ENCODE data around the gene TMPRSS11A. TPM values are rescaled to one million over a fixed set of nuclear protein-coding genes. Genes with fewer than 3 reads are reported as not detected.

The TMPRSS11A gene
- total RNA-seq, 1 donor from 2014 or later = not detected

DNA sequence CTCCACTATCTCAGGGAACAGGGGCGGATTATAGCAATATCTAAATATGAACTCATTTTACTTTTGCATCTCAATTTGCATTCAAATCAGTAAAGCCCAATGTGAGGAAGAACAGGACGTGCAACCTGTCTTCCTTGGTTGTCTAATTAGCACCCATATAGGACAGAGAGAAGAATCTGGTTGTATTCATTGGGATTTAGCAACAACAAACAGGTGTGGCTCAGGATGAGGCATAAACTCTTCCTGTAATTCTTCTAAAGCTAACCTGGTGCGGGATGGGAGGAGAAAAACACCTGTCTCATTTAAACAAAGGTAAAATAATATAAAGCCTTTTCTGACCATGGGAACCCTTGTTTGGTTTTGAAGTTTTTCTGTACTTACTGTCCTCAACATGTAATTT, 22.2 kb downstream of the TMPRSS11A start:
- Histone ChIP-seq H3K79me2 (ENCODE audit: insufficient read depth, low read length) (no peaks in the 10 kb centered on the region), H4K20me1 (ENCODE audit: insufficient read depth, low read length) (no peaks in the 10 kb centered on the region), H3K9me3 (ENCODE audit: insufficient read depth, low read depth, low read length) (peaks cover 2% of the 10 kb centered on the region), H3K4me2 (ENCODE audit: low read length) (no peak overlapping the region), H3K27me3 (ENCODE audit: insufficient read depth, low read length) (no peaks in the 10 kb centered on the region), H3K4me1 (ENCODE audit: insufficient read depth, low read length) (no peaks in the 10 kb centered on the region), H2AFZ (ENCODE audit: low read depth, low read length) (no peak overlapping the region), H3K27ac (ENCODE audit: low read depth, low read length) (no peak overlapping the region), H3K4me3 (ENCODE audit: insufficient read depth, low read depth, low read length) (no peak overlapping the region), H3K9ac (ENCODE audit: low read length) (no peak overlapping the region), H3K36me3 (ENCODE audit: insufficient read depth, low read length) (no peaks in the 10 kb centered on the region)
- Mint-ChIP-seq H3K9me3 (ENCODE audit: unreplicated experiment) (peaks cover 2% of the 10 kb centered on the region), H3K27ac (ENCODE audit: unreplicated experiment) (no peak overlapping the region), H3K36me3 (ENCODE audit: low read depth, unreplicated experiment) (no peaks in the 10 kb centered on the region), H3K4me1 (ENCODE audit: low read depth, unreplicated experiment) (no peaks in the 10 kb centered on the region), H3K4me3 (ENCODE audit: unreplicated experiment) (no peak overlapping the region), H3K27me3 (ENCODE audit: low read depth, unreplicated experiment) (no peaks in the 10 kb centered on the region)
- DNase-seq (ENCODE audit: low read depth) (no peak), FAIRE-seq (no peak)
- no peak for TF ChIP-seq EZH2 (IDR thresholded peaks at IDR 0.05; ENCODE audit: insufficient read depth, low read length)
- TF ChIP-seq, protein P1, sequence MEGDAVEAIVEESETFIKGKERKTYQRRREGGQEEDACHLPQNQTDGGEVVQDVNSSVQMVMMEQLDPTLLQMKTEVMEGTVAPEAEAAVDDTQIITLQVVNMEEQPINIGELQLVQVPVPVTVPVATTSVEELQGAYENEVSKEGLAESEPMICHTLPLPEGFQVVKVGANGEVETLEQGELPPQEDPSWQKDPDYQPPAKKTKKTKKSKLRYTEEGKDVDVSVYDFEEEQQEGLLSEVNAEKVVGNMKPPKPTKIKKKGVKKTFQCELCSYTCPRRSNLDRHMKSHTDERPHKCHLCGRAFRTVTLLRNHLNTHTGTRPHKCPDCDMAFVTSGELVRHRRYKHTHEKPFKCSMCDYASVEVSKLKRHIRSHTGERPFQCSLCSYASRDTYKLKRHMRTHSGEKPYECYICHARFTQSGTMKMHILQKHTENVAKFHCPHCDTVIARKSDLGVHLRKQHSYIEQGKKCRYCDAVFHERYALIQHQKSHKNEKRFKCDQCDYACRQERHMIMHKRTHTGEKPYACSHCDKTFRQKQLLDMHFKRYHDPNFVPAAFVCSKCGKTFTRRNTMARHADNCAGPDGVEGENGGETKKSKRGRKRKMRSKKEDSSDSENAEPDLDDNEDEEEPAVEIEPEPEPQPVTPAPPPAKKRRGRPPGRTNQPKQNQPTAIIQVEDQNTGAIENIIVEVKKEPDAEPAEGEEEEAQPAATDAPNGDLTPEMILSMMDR (IDR thresholded peaks at IDR 0.05; ENCODE audit: insufficient read depth, low read depth, low read length) = no peak

DNA sequence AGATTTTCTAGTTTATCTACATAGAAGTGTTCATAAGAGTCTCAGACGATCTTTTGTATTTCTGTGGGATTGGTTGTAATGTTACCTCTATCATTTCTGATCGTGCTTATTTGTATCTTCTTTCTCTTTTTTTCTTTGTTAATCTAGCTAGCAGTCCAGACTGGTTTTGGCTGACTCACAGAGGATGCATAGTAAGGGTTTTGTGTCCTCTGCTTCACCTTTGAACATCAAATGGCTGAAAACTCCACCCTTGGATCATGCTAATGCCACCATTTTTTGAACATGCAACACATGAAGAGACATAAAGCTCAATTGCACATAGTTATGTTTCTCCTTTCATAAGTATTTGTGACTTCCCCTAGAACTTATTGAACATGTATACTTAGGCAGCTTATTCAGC, 22.8 kb downstream of the TMPRSS11A start:
- H2AFZ ChIP-seq (ENCODE audit: low read depth, low read length) = no peak overlapping the region
- H3K4me1 ChIP-seq (ENCODE audit: insufficient read depth, low read length) = no peaks in the 10 kb centered on the region

DNA sequence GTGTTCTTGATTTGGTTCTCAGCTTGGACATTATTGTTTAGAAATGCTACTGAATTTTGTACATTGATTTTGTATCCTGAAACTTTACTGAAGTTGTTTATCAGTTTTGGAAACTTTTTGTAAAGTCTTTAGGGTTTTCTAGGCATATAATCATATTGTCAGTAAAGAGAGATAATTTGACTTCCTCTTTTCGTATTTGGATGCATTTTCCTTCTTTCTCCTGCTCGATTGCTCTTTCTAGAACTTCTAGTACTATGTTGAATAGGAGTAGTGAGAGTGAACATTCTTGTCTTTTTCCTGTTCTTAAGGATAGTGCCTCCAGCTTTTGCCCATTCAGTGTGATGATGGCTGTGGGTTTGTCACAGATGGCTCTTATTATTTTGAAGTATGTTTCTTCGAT, 24.1 kb downstream of the TMPRSS11A start:
- H3K79me2 ChIP-seq (ENCODE audit: insufficient read depth, low read length) = no peaks in the 10 kb centered on the region
- no peak overlapping the region for H3K27ac Mint-ChIP-seq (ENCODE audit: unreplicated experiment)
- H3K4me3 ChIP-seq (ENCODE audit: insufficient read depth, low read depth, low read length) = no peak overlapping the region
- peaks cover 2% of the 10 kb centered on the region for H3K9me3 Mint-ChIP-seq (ENCODE audit: unreplicated experiment)
- TF ChIP-seq, protein P1 (IDR thresholded peaks at IDR 0.05; ENCODE audit: insufficient read depth, low read depth, low read length) = no peak
- no peak for TF ChIP-seq EZH2 (IDR thresholded peaks at IDR 0.05; ENCODE audit: insufficient read depth, low read length)
- no peak for DNase-seq (ENCODE audit: low read depth)
- no peaks in the 10 kb centered on the region for H3K27me3 Mint-ChIP-seq (ENCODE audit: low read depth, unreplicated experiment)
- H3K9me3 ChIP-seq (ENCODE audit: insufficient read depth, low read depth, low read length) = peaks cover 2% of the 10 kb centered on the region
- H3K9ac ChIP-seq (ENCODE audit: low read length) = no peak overlapping the region
- H3K4me1 ChIP-seq (ENCODE audit: insufficient read depth, low read length) = no peaks in the 10 kb centered on the region
- H2AFZ ChIP-seq (ENCODE audit: low read depth, low read length) = no peak overlapping the region
- no peak for FAIRE-seq
- H3K36me3 ChIP-seq (ENCODE audit: insufficient read depth, low read length) = no peaks in the 10 kb centered on the region
- H3K4me2 ChIP-seq (ENCODE audit: low read length) = no peak overlapping the region
- no peak overlapping the region for H3K4me3 Mint-ChIP-seq (ENCODE audit: unreplicated experiment)
- no peaks in the 10 kb centered on the region for H3K27me3 ChIP-seq (ENCODE audit: insufficient read depth, low read length)
- peaks cover 4% of the 10 kb centered on the region for H3K4me1 Mint-ChIP-seq (ENCODE audit: low read depth, unreplicated experiment)
- no peaks in the 10 kb centered on the region for H3K36me3 Mint-ChIP-seq (ENCODE audit: low read depth, unreplicated experiment)
- H3K27ac ChIP-seq (ENCODE audit: low read depth, low read length) = no peak overlapping the region
- H4K20me1 ChIP-seq (ENCODE audit: insufficient read depth, low read length) = no peaks in the 10 kb centered on the region

More for the DNA sequence above, 22.8 kb downstream of the TMPRSS11A start:
- Histone ChIP-seq H4K20me1 (ENCODE audit: insufficient read depth, low read length) (no peaks in the 10 kb centered on the region), H3K9me3 (ENCODE audit: insufficient read depth, low read depth, low read length) (peaks cover 2% of the 10 kb centered on the region), H3K79me2 (ENCODE audit: insufficient read depth, low read length) (no peaks in the 10 kb centered on the region), H3K4me2 (ENCODE audit: low read length) (no peak overlapping the region), H3K9ac (ENCODE audit: low read length) (no peak overlapping the region), H3K27me3 (ENCODE audit: insufficient read depth, low read length) (no peaks in the 10 kb centered on the region), H3K4me3 (ENCODE audit: insufficient read depth, low read depth, low read length) (no peak overlapping the region), H3K27ac (ENCODE audit: low read depth, low read length) (no peak overlapping the region), H3K36me3 (ENCODE audit: insufficient read depth, low read length) (no peaks in the 10 kb centered on the region)
- TF ChIP-seq, protein P1 (IDR thresholded peaks at IDR 0.05; ENCODE audit: insufficient read depth, low read depth, low read length) = no peak
- no peak for TF ChIP-seq EZH2 (IDR thresholded peaks at IDR 0.05; ENCODE audit: insufficient read depth, low read length)
- Mint-ChIP-seq H3K36me3 (ENCODE audit: low read depth, unreplicated experiment) (no peaks in the 10 kb centered on the region), H3K4me3 (ENCODE audit: unreplicated experiment) (no peak overlapping the region), H3K4me1 (ENCODE audit: low read depth, unreplicated experiment) (no peaks in the 10 kb centered on the region), H3K27ac (ENCODE audit: unreplicated experiment) (no peak overlapping the region), H3K27me3 (ENCODE audit: low read depth, unreplicated experiment) (no peaks in the 10 kb centered on the region), H3K9me3 (ENCODE audit: unreplicated experiment) (peaks cover 2% of the 10 kb centered on the region)
- DNase-seq (ENCODE audit: low read depth) (no peak), FAIRE-seq (no peak)

Data from astrocyte (in vitro differentiated cells and primary cell).